Vagina (tissue), 2 donors: ENCODE results near the gene DOK3.

Experiments
- POLR2A ChIP-seq, 2 donors: fragments of 450-650 bp; IDR thresholded peaks; one replicate each; pipeline ENCODE4 v1.6.1; 2017; ENCODE audit warnings: antibody characterized with exemption in 2 of 2, mild to moderate bottlenecking in 2 of 2, moderate library complexity in 2 of 2
- POLR2AphosphoS5 ChIP-seq, 2 donors: sonication (generic); formaldehyde crosslinking; IDR thresholded peaks; one replicate each; pipeline ENCODE4 v1.9.0; 2017; ENCODE audit warnings: antibody characterized with exemption in 2 of 2, mild to moderate bottlenecking in 2 of 2, low read depth in 1 of 2; ENCODE audit not compliant: insufficient read depth in 1 of 2

GRCh38 chr5:177458912-177459350 is 50.7 kb downstream of the DOK3 start:
- TF ChIP-seq POLR2A (IDR thresholded peaks at IDR 0.05) = no peak
- no peak for TF ChIP-seq POLR2AphosphoS5 (IDR thresholded peaks at IDR 0.05; ENCODE audit: insufficient read depth in 1 of 2, low read depth in 1 of 2)
